ENCODE data around the gene IL17RA. TPM values are rescaled to one million over a fixed set of nuclear protein-coding genes. Genes with fewer than 3 reads are reported as not detected.

The IL17RA gene
- total and polyA plus RNA-seq, 2 experiments from 2014 or later, result 8.4 to 14.6 TPM

DNA sequence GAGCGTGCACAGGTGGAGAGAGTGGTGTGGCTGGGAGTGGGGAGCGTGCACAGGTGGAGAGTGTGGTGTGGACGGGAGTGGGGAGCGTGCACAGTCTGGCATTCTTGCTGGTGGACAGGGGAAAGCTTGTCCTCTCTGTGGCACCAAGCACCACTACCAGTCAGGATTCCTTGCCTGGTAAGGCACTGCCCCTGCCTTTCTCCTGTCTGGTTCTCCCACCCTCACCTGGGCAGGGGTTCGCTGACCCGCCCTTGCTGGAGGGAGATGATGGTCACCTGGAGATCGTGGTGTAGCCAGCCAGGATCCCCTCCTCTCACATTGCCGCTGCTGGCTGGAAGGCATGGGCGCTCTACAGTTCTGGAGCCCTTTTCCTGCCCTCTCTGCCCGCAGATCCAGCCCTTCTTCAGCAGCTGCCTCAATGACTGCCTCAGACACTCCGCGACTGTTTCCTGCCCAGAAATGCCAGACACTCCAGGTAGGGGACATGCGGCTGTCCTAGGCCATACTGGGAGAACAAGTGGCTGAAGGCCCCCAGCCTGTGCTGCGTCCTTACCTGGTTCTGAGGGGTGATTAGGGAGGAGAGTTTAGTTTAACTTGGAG, 19.6 kb downstream of the IL17RA start:
- H3K79me2 ChIP-seq, result no peaks in the 10 kb centered on the region
- no peaks in the 10 kb centered on the region for H3K9me2 ChIP-seq (replicated peaks; ENCODE audit: insufficient read depth)
- H3K4me1 ChIP-seq (ENCODE audit: insufficient read depth), result no peaks in the 10 kb centered on the region
- no peaks in the 10 kb centered on the region for H3K36me3 ChIP-seq (replicated peaks; ENCODE audit: insufficient read depth, low read depth)
- no peak overlapping the region for H2AFZ ChIP-seq
- H3K27me3 ChIP-seq, result no peaks in the 10 kb centered on the region
- no peak overlapping the region for H3K27ac ChIP-seq
- no peaks in the 10 kb centered on the region for H3K9me3 ChIP-seq (ENCODE audit: low read depth)
- H3K4me2 ChIP-seq, result no peak overlapping the region
- TF ChIP-seq EZH2phosphoT487 (IDR thresholded peaks at IDR 0.05; ENCODE audit: low read depth, severe bottlenecking, unreplicated experiment) (no peak), EZH2 (IDR thresholded peaks at IDR 0.05; ENCODE audit: borderline replicate concordance) (no peak), CTCF (IDR thresholded peaks at IDR 0.05; ENCODE audit: poor library complexity) (no peak)
- WGBS (ENCODE audit: low lambda C conversion rate, missing lambda C conversion rate), result 89% methylated on average over 12 of the region's 14 CpGs
- no peak overlapping the region for H3K4me3 ChIP-seq
- H4K20me1 ChIP-seq (ENCODE audit: insufficient read depth, poor library complexity, severe bottlenecking), result no peaks in the 10 kb centered on the region
- no peak for DNase-seq (ENCODE audit: low spot score)

DNA sequence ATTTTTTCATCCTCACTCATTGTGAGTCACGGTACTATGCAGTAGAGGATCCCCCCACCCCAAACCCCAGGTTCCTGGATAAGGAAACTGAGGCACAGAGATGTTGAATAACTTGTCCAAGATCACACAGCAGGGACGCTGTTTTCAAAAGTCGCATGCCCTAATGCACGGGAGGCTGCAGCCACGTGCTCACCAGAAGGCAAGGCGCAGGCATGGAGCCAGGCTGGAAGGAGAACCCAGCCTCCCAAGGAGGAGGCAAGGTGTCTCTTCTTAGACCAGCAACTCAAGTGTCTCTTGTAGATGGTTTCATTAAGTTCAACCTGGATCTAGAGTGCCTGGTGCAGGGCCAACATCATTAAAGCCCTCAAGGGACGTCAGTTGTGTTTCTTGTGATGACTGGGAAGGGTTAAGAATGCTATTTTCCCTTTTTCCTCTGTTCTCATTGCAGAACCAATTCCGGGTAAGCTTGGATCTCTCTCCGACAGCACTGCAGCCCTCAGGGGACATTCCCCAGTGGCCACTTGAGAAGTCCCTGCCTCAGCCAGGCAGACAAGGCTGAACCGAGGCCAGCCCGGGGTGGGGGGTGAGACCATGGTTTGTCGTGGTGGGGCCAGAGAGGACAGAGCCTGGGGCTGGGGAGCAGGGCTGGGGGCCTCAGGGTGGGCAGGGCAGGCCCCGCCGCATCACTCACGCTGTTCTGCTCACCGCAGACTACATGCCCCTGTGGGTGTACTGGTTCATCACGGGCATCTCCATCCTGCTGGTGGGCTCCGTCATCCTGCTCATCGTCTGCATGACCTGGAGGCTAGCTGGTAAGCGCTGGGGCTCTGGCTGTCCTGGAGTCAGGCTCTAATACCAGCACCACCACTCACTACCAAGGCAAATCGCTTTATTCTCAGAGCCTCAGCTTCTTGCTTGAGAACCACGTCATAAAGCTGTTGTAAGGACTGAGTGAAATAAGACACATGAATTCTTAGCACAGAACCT, 20.6 kb downstream of the IL17RA start:
- DNase-seq (ENCODE audit: low spot score), result no peak
- Histone ChIP-seq H3K9me2 (replicated peaks; ENCODE audit: insufficient read depth) (no peaks in the 10 kb centered on the region), H3K27me3 (no peaks in the 10 kb centered on the region), H4K20me1 (ENCODE audit: insufficient read depth, poor library complexity, severe bottlenecking) (no peaks in the 10 kb centered on the region), H3K4me1 (ENCODE audit: insufficient read depth) (no peaks in the 10 kb centered on the region), H2AFZ (no peak overlapping the region), H3K9me3 (ENCODE audit: low read depth) (no peaks in the 10 kb centered on the region), H3K4me3 (no peak overlapping the region), H3K4me2 (no peak overlapping the region), H3K27ac (no peak overlapping the region), H3K79me2 (no peaks in the 10 kb centered on the region), H3K36me3 (replicated peaks; ENCODE audit: insufficient read depth, low read depth) (no peaks in the 10 kb centered on the region)
- 86% methylated on average over 22 of the region's 22 CpGs for WGBS (ENCODE audit: low lambda C conversion rate, missing lambda C conversion rate)
- TF ChIP-seq CTCF (IDR thresholded peaks at IDR 0.05; ENCODE audit: poor library complexity), result no peak
- TF ChIP-seq EZH2phosphoT487 (IDR thresholded peaks at IDR 0.05; ENCODE audit: low read depth, severe bottlenecking, unreplicated experiment), result no peak
- TF ChIP-seq EZH2 (IDR thresholded peaks at IDR 0.05; ENCODE audit: borderline replicate concordance), result no peak

DNA sequence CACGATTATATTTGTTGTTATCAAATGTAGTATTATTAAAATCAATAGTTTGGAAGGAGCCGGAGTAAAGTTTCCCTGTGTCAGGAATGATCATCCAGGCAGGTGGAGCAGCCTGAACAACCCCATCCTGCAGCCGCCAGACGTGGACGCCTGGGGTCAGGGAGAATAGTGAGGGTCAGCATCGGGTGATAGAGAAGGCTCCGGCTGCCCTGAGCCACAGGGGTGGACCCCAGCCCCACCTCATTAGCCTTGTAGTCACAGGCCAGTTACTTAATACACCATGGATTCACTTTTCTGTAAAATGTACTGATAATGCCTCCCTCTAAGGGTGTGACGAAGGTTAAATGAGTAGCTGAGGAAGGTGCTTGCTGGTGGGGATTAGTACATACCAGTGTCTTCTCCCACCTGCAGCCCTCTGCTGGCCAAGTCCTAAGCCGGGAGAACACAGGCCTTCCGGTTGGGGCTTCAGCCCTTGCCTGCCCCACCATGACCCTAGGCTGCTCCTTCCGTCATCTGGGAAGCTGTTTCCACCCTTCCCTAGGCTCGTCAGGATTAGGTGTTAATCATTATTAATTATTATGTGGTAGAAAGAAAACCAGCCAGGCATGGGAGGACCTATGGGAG, 21.5 kb downstream of the IL17RA start:
- Histone ChIP-seq H3K9me2 (replicated peaks; ENCODE audit: insufficient read depth) (no peaks in the 10 kb centered on the region), H3K4me3 (no peak overlapping the region), H4K20me1 (ENCODE audit: insufficient read depth, poor library complexity, severe bottlenecking) (no peaks in the 10 kb centered on the region), H3K9me3 (ENCODE audit: low read depth) (no peaks in the 10 kb centered on the region), H3K4me1 (ENCODE audit: insufficient read depth) (no peaks in the 10 kb centered on the region), H2AFZ (no peak overlapping the region), H3K36me3 (replicated peaks; ENCODE audit: insufficient read depth, low read depth) (no peaks in the 10 kb centered on the region), H3K4me2 (no peak overlapping the region), H3K79me2 (no peaks in the 10 kb centered on the region), H3K27me3 (no peaks in the 10 kb centered on the region), H3K27ac (no peak overlapping the region)
- 91% methylated on average over 12 of the region's 12 CpGs for WGBS (ENCODE audit: low lambda C conversion rate, missing lambda C conversion rate)
- no peak for DNase-seq (ENCODE audit: low spot score)
- TF ChIP-seq EZH2 (IDR thresholded peaks at IDR 0.05; ENCODE audit: borderline replicate concordance) (no peak), EZH2phosphoT487 (IDR thresholded peaks at IDR 0.05; ENCODE audit: low read depth, severe bottlenecking, unreplicated experiment) (no peak), CTCF (IDR thresholded peaks at IDR 0.05; ENCODE audit: poor library complexity) (no peak)

All from hepatocyte (in vitro differentiated cells).